ENCODE measurements around the gene IL12RB2.

Gene IL12RB2

DNA sequence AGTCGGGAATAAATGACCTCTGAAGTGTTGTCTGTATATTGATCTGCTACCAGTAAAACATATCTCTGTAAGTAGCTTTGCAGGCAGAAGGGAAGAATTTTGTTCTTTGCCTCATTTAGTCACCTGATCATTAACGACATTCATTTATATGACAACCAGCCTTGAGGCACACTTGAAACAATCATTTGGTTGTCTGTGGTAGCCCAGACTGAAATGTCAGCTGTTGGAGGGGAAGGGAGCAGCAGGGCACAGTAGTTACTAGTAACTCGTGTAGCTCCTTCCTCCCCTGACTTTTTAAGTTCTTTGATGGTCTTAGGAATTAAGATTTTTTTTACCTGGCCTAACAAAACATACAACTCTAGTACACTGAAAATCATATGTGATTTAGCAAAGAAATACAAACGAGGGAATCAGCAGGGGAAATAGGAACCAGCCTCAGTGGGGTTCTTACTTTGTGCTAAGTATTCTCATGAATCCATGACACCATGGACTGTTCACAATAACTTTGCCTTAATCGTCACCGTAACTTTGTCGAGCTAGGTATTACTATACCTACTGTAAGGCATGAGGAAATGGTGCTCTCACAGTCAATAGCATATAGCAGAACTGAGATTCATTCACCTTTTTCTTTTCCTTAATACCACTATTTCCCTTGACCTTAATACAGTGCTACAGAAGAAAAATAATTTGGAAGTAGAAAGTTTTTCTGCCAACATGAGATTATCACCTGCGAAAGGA lies 6.4 kb downstream of the IL12RB2 start:
- no peak for DNase-seq

DNA sequence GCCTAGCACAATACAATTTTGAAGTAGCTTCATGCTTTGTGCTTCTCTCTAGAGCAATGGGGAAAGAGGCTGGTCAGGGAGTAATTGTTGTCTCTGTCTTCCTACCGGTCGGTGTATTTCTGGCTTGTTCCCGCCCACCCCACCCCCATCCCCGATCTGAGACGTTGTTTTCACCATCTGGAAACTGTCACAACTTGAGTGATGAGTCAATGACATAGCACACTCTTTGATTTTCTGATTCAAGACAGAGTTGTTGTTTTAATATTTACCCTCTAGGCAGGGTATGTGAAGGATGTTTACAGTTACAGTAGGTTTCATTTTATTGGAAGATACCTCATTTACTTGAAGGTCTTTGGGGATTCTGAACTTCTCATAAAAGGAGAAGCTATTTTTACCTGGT lies 7.0 kb downstream of the IL12RB2 start:
- DNase-seq: no peak

DNA sequence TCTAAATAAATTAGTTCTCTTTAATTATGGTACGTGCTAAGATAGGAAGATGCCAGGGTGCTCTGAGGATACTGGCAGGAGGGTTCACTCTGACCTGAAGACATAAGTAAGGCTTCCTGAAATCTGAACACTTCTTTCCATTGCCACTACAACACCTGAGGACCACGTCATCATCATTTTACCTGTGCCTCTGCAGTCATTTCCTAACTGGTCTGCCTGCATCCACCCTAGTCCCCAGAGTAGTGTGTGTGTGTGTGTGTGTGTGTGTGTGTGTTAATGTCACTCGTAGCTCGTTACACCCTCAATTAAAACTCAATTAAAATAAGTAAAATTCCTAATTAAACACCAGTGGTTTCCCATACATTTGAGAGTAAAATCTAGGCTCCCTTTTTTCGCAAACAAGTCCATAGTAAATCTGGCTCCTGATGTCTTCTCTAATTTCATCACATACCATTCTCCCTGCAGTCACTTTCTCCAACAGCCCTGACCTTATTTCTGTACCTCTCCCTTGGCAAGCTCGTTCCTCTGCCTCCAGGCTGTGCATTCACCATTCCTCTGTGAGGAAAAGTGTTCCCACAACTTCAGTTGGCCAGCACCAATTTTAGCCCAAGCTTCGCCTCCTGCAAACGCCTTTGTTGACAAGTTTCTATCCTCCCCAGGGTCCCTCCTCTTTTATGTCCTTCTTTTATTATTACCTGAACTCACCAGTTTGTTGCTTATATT lies 8.7 kb downstream of the IL12RB2 start:
- no peak for DNase-seq

DNA sequence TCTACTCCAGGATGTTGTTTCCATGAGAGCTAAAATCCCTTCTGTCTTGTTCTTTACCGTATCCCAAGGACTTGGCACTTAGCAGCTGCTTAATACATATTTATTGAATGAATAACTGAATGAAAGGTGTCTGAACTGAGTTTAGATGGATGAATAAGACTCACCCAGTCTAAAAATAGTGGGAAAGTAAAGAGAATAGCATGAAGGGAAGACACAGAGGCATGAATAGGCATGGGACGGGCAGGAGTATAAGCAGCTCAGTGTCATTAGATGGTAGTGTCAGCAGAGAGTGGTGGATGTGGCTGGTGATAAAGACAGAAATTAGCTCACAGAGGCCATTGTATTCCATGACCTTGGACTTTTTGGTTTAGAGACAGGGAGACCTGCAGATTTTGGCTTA lies 9.2 kb downstream of the IL12RB2 start:
- no peak for DNase-seq

DNA sequence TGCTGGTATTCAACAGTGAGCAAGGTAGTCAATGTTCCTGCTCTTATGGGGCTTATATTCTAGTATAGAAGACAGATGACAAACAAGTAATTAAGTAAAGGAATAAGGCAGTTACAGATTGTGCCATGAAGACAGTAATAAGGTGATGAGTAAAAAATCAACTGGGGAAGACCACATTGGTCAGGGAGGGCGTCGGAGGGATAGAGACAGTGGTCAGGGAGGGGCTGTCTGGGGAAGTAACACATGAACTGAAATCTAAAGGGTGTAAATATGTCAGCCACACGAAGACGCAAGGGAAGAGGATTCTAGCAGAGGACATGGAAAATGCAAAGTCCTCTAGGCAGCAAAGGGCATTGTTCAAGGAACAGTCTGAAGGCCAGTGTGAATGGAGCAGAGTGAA lies 10.1 kb downstream of the IL12RB2 start:
- DNase-seq: no peak

DNA sequence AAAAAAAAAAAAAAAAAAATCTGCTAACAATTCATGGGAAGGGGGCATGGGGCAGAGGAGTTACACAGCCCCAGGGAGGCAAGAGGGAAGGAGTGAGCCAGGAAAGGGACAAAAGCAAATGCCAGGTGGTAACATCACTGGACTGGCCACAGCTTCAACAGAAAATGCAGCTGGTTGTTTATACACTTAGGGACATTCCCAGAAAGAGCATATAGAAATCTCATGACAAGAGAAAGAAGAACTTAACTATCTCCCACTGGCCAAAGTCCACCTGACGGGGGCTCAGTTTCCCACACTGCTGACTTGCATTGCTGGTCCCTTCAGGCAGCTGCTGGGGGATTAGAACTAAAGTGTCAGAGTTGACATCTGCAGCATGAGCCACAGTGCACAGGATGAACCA lies 14.8 kb downstream of the IL12RB2 start:
- DNase-seq: no peak

DNA sequence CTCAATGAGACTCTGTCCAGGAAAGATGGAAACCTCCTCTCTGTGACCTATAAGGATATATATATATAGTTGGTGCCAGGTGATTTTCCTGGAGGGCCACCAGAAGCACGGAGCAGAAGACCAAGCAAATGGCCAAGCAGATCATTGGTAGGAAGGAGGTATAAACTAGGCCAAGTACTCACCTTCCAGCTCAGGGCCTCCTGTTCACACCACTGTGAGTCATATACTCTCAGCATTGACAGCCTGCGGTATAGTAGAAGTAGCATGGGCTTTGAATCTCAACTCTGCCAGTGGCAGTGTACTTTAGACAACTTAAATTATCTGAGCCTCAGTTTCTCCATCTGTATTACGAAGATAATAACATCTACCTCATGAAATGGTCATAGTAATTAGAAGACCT lies 15.4 kb downstream of the IL12RB2 start:
- no peak for DNase-seq

DNA sequence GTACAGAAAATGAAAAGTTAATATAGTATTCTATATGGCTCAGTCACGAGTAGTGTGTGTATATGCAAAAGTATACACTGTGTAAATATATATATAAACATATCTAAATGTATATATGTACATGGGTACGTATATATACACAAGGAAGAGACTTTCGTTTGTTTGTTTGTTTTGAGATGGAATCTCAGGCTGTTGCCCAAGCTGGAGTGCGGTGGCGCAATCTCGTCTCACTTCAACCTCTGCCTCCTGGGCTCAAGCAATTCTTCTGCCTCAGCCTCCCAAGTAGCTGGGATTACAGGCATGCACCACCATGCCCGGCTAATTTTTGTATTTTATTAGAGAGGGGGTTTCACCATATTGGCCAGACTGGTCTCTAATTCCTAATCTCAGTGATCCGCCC lies 16.4 kb downstream of the IL12RB2 start:
- DNase-seq: no peak

DNA sequence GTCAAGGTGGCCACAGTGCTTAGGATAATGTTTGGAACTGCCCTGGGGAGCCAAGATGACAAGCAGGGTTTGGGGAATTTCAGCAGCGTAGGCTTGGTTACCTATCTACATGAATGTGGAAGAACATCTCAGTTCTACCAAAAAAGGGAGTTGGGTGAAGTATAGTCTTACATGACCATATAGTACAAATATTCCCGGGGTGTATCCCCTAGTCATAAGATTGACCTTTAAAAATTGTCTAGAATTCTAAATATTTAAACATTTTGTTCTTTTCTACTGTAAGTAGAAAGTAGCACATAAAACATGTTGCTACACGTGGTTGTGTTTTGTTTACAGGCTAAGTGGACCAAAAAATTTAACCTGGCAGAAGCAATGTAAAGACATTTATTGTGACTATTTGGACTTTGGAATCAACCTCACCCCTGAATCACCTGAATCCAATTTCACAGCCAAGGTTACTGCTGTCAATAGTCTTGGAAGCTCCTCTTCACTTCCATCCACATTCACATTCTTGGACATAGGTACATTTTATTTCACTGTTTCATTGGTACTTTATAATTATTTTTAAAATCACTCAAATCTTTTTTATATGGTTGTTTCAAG lies 20.3 kb downstream of the IL12RB2 start:
- DNase-seq: no peak

DNA sequence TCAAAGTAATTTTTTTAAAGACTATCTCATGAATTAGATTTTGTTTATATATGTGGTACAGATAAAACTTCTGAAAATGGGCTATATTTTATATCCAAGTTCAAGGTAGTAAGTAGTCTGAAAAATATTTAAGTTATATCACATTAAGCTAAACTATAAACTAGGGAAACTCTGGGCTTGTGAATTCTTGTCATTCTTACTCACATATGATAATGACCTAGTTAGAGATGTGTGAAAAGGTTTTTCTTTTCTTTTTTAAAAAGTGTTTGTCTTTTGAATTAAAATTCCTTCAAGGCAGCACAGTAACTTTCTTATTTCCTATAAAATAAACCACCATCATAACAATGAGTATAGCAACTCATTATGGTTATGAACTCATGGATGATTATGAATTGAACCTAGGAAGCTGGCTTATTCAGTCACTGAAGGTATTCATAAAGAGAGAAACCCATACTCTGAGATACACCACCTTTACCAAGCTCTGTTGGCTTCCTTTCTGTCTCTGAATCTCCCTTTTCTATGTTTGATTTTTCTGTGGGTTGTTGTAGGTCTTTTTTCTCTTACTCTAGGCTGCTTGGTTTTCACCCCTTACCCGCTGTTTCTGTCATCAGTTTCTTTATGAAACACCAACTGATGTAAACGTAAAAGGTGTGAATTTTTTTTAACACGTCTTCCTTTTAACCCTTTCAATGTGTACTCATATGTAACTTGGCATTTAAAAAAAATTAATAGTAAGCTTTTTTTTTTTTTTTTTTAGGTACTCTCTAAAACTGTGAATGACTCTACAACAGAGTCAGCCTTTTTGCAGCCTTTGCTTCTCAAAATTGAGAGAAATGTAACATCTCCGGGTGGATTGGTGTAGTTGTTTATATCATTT lies 25.2 kb downstream of the IL12RB2 start:
- no peak for DNase-seq

DNA sequence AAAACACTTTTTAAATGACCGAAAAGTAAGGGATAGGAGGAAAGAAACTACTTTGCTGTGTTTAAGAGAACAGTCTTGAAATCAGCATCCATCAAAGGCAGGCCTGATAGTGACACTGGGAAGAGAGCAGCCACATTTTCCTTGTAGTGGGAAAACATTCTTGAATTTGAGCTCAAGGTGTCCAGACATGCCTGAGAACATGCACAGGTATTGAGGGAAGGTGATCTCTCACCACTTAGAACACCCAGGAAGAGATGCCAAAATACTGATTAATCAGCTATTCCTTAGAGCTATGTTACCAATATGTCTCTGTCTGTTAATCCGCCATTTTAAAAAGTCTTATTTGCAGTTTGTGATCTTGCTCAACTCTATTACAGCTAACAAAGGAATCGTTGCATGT lies 25.9 kb downstream of the IL12RB2 start:
- DNase-seq: no peak

DNA sequence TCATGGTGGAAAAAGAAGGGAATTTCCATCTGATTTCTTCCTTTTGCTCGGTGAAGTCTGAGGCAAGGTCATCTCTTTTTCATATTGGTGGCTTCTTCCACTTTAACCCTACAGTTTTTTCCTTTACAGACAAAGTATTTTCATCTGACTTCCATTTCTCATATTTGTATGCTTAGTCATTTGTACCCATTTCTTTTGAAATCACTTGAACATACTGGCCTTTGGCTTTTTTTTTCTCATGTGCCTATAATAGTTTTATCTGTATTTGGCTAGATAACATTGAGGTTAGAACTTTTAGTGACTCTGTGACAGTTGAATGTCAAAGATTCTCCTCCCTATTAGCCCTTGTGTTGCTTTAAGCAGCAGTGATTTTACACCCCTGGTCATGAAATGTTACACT lies 27.7 kb downstream of the IL12RB2 start:
- no peak for DNase-seq

DNA sequence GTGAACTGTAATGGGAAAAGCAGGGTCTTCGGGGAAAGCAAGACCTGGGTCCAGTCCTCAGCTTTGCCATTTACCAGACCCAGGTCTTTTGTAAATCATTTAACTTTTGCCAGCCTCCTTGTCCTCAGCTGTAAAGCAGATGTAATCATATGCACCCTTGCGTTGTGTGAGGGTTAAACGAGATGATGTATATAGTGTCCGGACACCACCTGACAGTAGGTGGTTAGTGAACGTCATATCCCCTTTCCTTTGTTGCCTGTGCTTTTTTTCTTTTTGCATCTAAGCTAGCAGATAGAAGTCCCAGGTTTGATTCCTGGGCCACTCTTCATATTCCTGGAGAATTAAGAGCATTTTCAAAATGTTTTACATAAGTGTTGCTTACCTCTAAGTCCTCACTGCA lies 28.5 kb downstream of the IL12RB2 start:
- no peak for DNase-seq

DNA sequence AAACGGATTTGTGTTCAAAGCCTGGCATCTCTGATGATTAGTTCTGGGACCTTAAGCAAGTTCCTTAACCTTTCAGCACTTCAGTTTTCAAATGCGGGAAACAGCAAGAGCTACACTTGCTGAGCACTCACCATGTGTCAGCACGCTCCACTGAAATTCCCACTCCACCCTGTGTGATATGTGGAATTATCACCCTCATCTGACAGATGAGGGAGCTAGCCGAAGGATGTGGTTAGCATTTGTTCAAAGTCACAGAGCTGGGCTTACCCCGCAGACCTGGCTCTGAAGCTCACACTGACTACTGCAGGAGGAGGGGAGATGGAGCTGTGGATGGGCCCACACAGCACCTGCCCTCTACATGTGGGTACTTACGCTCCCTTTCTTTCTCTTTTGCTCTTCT lies 29.1 kb downstream of the IL12RB2 start:
- DNase-seq: no peak

DNA sequence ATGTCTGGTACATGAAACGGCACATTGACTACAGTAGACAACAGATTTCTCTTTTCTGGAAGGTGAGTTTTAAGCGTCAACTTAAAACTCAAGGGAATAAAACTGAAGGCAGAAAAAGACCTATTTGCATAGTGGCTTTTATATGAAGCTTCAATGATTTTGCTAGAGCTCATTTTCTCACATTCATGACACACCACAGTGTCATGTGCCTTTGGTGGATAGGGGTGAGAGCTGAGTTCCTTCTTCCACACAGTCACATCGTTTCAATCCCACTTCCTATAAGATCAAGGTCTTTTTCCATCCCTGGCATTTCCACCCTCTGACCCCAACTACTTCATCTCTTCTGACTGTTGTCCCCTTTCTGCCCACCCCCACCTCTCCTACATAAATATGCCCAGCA lies 31.0 kb downstream of the IL12RB2 start:
- DNase-seq: no peak

DNA sequence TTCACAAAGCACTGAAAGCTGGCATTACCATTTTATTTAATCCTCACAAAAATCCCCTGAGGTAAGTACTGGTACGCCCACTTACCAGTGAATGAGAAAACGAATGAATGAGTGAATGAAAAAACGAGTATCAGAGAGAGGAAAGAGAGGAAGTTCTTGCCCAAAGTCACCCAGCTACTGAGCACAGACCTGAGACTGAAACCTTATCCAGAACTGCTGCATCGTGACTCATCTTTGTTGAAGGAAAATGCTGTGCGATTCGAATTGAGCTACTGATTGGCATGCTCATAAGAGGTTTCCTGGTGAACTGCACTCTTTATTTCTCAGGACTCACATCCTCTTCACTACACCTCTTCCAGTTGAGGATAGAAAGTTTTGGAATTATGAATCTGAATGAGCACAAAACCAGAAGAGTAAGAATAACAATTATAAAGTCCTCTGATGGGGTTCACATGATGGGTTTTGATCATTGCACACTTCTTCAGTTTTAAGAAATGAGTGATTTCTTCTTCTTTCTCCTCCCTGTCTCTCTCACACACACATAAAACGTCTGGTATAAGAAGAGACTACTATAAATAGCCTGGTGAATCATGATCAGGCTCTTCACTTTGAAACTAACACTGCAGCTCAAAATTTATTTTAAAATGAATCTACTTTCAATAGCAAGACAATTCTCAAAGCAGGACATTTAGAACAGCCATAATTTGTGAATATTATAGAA lies 32.1 kb downstream of the IL12RB2 start:
- DNase-seq: no peak

DNA sequence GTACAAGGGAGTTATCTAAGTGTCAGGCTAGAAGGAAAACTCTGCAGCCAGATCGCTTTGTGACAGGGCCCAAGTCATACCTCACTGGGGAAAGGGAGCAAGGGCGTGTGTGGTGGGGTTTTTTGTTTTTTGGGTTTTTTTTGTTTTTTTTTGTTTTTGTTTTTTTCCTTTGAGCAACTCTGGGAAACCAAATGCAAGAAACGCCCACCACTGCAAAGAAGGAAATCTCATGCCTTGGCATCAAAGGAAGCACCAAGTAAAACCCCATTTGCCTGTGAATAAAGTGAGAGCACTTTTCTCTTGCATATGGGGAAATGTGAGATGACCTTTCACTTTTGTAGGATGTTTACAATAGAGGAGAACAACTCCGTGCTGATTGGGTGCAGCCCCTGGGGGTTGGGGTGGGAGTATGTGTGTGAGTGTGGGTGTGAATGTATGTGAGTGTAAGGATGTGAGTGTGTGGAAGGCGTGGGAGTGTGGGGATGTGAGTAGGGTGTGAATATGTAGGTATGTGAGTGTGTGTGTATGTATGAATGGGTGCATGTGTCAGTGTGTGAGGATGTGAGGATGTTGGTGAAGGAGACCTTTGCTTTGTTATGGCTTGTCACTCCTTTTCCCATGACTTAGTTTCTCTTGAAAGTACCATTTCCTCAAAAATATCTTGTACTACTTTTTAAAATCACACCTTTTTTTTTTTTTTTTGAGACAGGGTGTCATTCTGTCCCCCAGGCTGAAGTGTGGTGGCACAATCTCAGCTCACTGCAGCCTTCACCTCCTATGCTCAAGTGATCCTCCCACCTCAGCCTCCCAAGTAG lies 34.6 kb downstream of the IL12RB2 start:
- DNase-seq: no peak

DNA sequence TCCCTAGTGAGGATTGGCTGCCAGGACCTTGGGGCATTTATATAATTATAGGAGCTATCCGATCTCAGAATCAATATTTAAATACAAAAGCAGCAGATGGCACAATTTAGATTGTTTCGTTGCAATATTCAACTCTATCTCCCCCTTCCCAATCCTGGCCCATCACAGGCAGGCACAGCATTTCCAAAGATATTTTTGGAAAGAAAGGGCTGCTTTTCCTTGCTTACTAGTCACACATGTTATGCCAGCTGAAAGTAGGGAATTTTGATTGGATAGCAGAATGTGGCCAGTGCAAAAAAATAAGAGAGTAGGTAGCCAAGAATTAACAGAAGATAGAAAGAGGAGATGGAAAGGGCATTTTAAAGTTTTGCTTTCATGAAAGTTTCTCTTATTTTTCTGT lies 37.9 kb downstream of the IL12RB2 start:
- DNase-seq: no peak

DNA sequence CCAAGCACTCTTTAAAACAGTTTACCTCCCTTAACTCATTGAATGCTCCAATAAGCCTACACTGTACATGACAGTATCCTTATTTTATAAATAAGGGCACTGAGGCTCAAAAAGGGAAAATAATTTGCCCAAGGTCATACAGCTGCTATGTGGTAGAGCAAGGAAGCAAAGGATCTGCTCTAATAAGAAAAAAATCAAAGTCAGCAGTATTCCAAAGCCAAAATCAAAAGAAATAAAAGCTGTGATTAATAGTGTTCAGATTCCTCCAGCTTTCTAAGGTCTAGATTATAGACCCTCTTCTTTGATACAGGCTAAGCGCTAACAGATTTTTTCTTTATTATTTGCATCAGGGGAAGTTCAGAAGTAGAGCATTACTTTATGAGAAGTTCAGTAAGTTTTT lies 39.3 kb downstream of the IL12RB2 start:
- DNase-seq: no peak

DNA sequence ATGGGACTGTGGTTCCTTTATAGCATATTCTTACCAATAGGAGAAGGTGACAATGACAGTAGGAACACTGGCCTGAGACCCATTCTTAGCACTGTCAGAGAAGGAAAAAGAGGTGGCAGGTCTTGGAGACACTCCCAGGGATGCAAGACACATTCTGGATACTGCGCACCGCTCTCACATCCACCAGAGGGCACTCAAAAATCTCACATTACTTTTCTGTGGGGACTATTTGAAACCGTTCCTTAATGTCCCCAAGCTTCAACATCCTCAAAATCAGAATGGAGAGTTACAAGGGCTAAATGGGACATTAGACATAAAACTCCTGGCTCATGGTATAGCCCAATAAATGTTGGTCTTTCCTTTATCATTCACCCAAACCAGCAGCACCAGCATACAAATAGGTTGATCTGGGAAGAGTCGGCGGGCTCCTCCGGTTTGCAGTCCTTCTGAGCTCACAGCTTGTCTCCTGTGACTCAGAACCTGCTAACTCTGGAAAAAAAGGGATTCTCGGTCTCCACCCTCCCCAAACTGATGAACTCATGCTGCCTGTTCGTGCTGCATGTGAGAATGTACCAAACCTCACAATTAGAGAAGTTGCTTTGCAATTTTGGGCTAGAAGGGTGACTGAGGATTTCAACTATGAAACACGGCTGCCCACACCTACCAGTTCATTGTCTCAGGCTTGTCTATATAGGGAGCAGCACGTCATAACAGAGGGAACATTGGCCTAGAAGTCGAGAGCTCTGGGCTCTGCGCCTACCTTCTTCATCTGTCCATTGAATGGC lies 40.2 kb downstream of the IL12RB2 start:
- no peak for DNase-seq

All from activated gamma-delta T cell (primary cell).